ENCODE measurements around the gene SIK3.

The SIK3 gene

DNA sequence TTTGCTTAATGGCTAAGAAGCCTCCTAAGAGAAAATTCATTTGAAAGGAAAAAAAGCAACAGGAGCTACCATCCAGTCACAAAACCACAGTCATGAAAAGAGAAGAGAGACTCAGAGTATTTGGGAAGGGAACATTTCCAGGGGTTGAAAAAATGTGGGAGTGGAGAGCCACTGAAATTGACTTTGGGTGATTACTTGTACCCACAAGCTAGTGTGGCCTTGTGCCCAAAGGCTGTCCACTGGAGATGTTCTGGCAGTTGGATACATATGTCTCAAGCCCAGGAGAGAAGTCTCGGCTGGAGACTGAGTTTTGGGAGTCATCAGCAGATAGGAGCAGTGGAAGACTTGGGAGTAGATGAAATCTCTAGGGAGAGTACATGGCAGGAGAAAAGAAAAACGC lies 303.4 kb downstream of the SIK3 start:
- TF ChIP-seq, protein P1, sequence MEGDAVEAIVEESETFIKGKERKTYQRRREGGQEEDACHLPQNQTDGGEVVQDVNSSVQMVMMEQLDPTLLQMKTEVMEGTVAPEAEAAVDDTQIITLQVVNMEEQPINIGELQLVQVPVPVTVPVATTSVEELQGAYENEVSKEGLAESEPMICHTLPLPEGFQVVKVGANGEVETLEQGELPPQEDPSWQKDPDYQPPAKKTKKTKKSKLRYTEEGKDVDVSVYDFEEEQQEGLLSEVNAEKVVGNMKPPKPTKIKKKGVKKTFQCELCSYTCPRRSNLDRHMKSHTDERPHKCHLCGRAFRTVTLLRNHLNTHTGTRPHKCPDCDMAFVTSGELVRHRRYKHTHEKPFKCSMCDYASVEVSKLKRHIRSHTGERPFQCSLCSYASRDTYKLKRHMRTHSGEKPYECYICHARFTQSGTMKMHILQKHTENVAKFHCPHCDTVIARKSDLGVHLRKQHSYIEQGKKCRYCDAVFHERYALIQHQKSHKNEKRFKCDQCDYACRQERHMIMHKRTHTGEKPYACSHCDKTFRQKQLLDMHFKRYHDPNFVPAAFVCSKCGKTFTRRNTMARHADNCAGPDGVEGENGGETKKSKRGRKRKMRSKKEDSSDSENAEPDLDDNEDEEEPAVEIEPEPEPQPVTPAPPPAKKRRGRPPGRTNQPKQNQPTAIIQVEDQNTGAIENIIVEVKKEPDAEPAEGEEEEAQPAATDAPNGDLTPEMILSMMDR (IDR thresholded peaks at IDR 0.05): no peak

DNA sequence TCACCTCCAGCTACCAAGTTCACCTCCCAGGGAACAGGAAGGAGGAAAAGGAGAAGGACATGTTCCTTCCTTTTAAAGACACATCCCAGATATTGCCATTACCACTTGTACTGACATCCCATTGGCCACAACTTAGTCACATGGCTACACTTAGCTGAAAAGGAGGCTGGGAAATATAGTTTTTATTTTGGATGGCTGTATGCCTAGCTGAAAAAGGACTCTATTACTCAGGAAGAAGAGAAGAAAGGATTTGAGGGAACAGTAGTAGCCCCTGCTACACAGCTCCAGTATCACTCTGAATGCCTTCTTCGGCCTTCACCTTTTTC lies 304.5 kb downstream of the SIK3 start:
- TF ChIP-seq, protein P1 (IDR thresholded peaks at IDR 0.05): no peak
